ENCODE measurements around the gene OR5B21.

OR5B21 gene

DNA sequence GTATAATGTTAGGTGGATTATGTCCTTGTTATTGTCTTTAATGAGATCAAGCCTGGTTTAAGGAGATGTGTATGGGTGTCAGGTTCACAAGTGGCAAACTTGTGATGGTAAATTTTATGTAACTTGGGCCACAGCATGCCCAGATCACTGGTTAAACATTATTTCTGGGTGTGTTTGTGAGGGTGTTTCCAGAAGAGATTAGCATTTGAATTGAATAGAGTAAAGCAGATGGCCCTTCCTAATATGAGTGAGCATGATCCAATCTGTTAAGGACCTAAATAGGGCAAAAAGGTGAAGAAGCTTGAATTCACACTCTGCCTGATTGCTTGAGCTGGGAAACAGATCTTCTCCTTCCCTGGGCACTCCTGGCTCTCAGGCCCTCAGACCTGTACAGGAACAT lies 20.7 kb downstream of the OR5B21 start:
- no peak overlapping the region for H3K4me3 ChIP-seq (ENCODE audit: low read depth, low read length)
- in situ Hi-C loops (cut with HindIII; ENCODE audit: low sequenced_read_pairs) = no loop called here
- TF ChIP-seq, protein P1, sequence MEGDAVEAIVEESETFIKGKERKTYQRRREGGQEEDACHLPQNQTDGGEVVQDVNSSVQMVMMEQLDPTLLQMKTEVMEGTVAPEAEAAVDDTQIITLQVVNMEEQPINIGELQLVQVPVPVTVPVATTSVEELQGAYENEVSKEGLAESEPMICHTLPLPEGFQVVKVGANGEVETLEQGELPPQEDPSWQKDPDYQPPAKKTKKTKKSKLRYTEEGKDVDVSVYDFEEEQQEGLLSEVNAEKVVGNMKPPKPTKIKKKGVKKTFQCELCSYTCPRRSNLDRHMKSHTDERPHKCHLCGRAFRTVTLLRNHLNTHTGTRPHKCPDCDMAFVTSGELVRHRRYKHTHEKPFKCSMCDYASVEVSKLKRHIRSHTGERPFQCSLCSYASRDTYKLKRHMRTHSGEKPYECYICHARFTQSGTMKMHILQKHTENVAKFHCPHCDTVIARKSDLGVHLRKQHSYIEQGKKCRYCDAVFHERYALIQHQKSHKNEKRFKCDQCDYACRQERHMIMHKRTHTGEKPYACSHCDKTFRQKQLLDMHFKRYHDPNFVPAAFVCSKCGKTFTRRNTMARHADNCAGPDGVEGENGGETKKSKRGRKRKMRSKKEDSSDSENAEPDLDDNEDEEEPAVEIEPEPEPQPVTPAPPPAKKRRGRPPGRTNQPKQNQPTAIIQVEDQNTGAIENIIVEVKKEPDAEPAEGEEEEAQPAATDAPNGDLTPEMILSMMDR (IDR thresholded peaks at IDR 0.05; ENCODE audit: low read depth, low read length, missing control alignments) = no peak
- DNase-seq (ENCODE audit: low read depth) = no peak

DNA sequence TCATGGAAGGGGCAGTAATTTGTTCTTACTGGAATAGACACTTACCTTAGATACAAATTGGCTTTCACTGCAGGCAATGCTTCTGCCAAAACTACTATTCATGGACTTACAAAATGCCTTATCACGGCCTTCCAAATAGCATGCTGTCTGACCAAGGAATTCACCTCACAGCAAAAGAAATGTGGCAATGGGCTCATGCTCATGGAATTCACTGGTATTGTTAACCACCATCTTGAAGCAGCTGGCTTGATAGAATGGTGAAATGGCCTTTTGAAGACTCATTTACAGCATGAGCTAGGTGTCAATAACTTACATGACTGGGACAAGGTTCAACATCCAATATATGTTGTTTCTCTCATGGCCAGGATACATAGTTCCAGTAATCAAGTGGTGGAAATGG lies 21.9 kb downstream of the OR5B21 start:
- no peak overlapping the region for H3K4me3 ChIP-seq (ENCODE audit: low read depth, low read length)
- TF ChIP-seq, protein P1 (IDR thresholded peaks at IDR 0.05; ENCODE audit: low read depth, low read length, missing control alignments) = no peak
- DNase-seq (ENCODE audit: low read depth) = no peak
- in situ Hi-C loops (cut with HindIII; ENCODE audit: low sequenced_read_pairs) = no loop called here

DNA sequence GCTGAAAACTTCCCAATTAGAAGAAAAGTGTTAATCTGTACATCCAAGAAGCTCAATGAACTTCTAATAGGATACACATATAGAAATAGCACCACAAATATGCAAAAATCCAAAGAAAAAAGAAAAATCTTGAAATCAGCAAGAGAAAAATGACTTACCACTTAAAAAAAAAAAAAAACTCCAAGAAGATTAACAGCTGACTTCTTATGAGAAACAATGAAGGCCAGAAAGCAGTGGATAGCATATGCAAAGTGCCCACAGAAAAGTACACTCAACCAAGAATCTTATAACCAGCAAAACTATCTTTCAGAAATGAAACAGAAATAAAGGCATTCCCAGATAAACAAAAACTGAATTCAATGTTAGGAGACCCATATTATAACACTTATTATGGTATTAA lies 36.0 kb downstream of the OR5B21 start:
- TF ChIP-seq, protein P1 (IDR thresholded peaks at IDR 0.05; ENCODE audit: low read depth, low read length, missing control alignments) = no peak
- H3K4me3 ChIP-seq (ENCODE audit: low read depth, low read length) = no peak overlapping the region
- DNase-seq (ENCODE audit: low read depth) = no peak
- in situ Hi-C loops (cut with HindIII; ENCODE audit: low sequenced_read_pairs) = no loop called here

DNA sequence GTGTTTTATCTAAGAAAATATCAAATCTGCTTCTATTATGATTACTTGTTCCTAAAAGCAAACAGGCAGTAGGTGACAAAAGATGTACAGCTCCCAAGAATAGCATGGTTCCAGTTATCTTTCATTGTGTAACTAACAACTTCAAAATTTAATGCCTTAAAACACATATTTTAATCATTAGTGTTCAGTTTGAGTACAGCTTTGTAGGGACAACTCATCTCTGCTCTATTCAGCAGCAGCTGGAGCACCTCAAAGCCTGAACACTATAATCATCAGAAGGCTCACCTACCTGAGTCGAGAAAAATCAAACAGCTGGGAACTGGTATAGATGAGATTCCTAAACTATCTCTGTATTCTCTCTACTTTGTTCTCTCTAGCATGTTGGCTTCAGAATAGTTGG lies 41.6 kb downstream of the OR5B21 start:
- TF ChIP-seq, protein P1 (IDR thresholded peaks at IDR 0.05; ENCODE audit: low read depth, low read length, missing control alignments) = no peak
- in situ Hi-C loops (cut with HindIII; ENCODE audit: low sequenced_read_pairs) = no loop called here
- no peak for DNase-seq (ENCODE audit: low read depth)
- H3K4me3 ChIP-seq (ENCODE audit: low read depth, low read length) = no peak overlapping the region

DNA sequence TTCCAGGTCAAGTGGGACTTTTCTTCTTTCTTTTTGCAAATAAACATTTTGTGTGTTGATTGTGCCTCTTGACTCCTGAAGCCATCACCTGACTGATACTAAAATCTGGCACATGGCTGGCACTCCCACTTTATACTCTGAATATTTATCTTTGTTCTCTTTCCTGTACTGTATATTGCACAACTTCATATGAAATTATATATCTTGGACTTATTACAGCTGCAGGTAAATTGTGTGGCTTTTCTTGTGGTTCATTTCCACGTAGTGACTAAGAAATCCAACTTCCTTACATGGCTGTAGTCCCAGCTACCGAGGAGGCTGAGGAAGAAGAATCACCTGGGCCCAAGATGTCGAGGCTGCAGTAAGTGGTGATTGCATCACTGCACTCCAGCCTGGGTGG lies 42.2 kb downstream of the OR5B21 start:
- in situ Hi-C loops (cut with HindIII; ENCODE audit: low sequenced_read_pairs) = no loop called here
- DNase-seq (ENCODE audit: low read depth) = no peak
- TF ChIP-seq, protein P1 (IDR thresholded peaks at IDR 0.05; ENCODE audit: low read depth, low read length, missing control alignments) = no peak
- H3K4me3 ChIP-seq (ENCODE audit: low read depth, low read length) = no peak overlapping the region
